Measurements from ENCODE around the gene PDYN.

The PDYN gene

DNA sequence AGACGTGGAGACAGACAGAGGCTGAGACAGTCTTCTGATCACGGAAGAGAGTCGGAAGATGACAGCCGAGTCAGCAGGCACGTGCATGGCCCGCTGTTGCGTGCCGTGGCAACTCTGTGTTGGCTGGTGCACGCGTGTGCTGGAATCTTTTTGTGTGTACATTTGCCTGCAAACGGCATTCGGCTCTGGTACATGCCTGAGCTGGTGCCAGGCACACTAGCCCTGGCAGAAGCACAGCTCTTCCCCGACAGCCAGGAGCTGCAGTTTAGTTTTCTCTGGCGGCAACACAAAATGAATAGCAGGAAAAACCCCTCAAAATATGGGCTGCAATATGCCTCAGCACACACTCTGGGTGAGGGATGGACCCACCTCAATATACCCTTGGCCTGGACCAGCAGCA is 769 bp upstream of the PDYN start:
- TF ChIP-seq ZNF565 (CRISPR knock-in tag; conservative IDR thresholded peaks at IDR 0.05; ENCODE audit: low read depth) (no peak), ARNTL (CRISPR knock-in tag; IDR thresholded peaks at IDR 0.05; ENCODE audit: borderline replicate concordance, low read depth) (no peak), ZC3H10 (CRISPR knock-in tag; IDR thresholded peaks at IDR 0.05) (no peak), TCF4 (CRISPR knock-in tag; IDR thresholded peaks at IDR 0.05; ENCODE audit: borderline replicate concordance) (no peak), ZNF8 (CRISPR knock-in tag; IDR thresholded peaks at IDR 0.05) (no peak), PPARA (CRISPR knock-in tag; IDR thresholded peaks at IDR 0.05; ENCODE audit: borderline replicate concordance) (no peak), GLIS3 (CRISPR knock-in tag; IDR thresholded peaks at IDR 0.05) (no peak), RARB (CRISPR knock-in tag; IDR thresholded peaks at IDR 0.05) (no peak), ZFP30 (CRISPR knock-in tag; IDR thresholded peaks at IDR 0.05) (no peak), ESRRG (CRISPR knock-in tag; IDR thresholded peaks at IDR 0.05) (no peak), SNAI2 (CRISPR knock-in tag; IDR thresholded peaks at IDR 0.05) (no peak)
- TF ChIP-seq, protein P1, sequence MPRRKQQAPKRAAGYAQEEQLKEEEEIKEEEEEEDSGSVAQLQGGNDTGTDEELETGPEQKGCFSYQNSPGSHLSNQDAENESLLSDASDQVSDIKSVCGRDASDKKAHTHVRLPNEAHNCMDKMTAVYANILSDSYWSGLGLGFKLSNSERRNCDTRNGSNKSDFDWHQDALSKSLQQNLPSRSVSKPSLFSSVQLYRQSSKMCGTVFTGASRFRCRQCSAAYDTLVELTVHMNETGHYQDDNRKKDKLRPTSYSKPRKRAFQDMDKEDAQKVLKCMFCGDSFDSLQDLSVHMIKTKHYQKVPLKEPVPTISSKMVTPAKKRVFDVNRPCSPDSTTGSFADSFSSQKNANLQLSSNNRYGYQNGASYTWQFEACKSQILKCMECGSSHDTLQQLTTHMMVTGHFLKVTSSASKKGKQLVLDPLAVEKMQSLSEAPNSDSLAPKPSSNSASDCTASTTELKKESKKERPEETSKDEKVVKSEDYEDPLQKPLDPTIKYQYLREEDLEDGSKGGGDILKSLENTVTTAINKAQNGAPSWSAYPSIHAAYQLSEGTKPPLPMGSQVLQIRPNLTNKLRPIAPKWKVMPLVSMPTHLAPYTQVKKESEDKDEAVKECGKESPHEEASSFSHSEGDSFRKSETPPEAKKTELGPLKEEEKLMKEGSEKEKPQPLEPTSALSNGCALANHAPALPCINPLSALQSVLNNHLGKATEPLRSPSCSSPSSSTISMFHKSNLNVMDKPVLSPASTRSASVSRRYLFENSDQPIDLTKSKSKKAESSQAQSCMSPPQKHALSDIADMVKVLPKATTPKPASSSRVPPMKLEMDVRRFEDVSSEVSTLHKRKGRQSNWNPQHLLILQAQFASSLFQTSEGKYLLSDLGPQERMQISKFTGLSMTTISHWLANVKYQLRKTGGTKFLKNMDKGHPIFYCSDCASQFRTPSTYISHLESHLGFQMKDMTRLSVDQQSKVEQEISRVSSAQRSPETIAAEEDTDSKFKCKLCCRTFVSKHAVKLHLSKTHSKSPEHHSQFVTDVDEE (CRISPR knock-in tag; IDR thresholded peaks at IDR 0.05), result no peak
- TF ChIP-seq, protein P2, sequence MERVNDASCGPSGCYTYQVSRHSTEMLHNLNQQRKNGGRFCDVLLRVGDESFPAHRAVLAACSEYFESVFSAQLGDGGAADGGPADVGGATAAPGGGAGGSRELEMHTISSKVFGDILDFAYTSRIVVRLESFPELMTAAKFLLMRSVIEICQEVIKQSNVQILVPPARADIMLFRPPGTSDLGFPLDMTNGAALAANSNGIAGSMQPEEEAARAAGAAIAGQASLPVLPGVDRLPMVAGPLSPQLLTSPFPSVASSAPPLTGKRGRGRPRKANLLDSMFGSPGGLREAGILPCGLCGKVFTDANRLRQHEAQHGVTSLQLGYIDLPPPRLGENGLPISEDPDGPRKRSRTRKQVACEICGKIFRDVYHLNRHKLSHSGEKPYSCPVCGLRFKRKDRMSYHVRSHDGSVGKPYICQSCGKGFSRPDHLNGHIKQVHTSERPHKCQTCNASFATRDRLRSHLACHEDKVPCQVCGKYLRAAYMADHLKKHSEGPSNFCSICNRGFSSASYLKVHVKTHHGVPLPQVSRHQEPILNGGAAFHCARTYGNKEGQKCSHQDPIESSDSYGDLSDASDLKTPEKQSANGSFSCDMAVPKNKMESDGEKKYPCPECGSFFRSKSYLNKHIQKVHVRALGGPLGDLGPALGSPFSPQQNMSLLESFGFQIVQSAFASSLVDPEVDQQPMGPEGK (CRISPR knock-in tag; IDR thresholded peaks at IDR 0.05; ENCODE audit: borderline replicate concordance), result no peak
- TF ChIP-seq, protein P3, sequence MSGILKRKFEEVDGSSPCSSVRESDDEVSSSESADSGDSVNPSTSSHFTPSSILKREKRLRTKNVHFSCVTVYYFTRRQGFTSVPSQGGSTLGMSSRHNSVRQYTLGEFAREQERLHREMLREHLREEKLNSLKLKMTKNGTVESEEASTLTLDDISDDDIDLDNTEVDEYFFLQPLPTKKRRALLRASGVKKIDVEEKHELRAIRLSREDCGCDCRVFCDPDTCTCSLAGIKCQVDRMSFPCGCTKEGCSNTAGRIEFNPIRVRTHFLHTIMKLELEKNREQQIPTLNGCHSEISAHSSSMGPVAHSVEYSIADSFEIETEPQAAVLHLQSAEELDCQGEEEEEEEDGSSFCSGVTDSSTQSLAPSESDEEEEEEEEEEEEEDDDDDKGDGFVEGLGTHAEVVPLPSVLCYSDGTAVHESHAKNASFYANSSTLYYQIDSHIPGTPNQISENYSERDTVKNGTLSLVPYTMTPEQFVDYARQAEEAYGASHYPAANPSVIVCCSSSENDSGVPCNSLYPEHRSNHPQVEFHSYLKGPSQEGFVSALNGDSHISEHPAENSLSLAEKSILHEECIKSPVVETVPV (CRISPR knock-in tag; IDR thresholded peaks at IDR 0.05), result no peak
- ATAC-seq, result no peak

DNA sequence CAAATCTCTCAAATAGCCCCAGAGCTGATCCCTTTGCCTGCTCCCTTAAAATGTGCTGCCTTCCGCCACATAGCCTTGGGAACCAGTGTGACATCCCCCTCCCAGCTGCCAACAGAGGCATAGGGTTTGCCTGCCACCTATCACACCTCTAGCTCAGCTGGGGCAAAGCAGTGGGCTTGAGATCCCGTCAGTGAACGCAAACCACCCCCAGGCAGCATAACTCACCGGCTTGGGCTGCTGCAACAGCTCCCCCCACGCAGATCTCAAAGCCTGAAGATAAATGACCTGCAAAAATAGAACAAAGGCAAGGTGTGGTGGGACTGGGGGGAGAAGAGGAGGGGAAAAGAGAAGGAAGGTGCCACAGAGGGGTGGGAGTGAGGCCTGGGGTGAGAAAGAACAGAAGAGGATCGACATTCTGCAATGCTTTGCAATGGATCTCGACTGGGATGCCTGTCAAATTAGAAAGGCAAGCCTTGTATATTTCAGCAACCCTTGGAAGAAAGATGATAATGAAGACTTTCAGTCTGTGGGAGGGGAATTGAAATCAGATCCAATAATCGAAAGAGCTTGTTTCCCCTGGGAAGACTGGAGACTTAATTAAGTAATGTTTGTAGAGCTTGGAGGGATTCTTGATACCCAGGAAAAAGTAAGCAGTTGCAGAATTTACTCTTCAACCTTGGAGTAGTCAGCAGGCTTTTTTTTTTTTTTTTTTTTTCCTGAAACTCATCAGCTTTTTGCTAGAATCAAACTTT is 1.3 kb downstream of the PDYN start:
- no peak for TF ChIP-seq ESRRG (CRISPR knock-in tag; IDR thresholded peaks at IDR 0.05)
- no peak for TF ChIP-seq ZFP3 (CRISPR knock-in tag; IDR thresholded peaks at IDR 0.05)
- TF ChIP-seq ZNF70 (CRISPR knock-in tag; IDR thresholded peaks at IDR 0.05), result no peak
- TF ChIP-seq, protein P4, sequence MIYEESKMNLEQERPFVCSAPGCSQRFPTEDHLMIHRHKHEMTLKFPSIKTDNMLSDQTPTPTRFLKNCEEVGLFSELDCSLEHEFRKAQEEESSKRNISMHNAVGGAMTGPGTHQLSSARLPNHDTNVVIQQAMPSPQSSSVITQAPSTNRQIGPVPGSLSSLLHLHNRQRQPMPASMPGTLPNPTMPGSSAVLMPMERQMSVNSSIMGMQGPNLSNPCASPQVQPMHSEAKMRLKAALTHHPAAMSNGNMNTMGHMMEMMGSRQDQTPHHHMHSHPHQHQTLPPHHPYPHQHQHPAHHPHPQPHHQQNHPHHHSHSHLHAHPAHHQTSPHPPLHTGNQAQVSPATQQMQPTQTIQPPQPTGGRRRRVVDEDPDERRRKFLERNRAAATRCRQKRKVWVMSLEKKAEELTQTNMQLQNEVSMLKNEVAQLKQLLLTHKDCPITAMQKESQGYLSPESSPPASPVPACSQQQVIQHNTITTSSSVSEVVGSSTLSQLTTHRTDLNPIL (CRISPR knock-in tag; IDR thresholded peaks at IDR 0.05; ENCODE audit: low read depth), result no peak
- TF ChIP-seq ZC3H10 (CRISPR knock-in tag; IDR thresholded peaks at IDR 0.05), result no peak
- TF ChIP-seq TCF4 (CRISPR knock-in tag; IDR thresholded peaks at IDR 0.05; ENCODE audit: borderline replicate concordance), result no peak
- TF ChIP-seq BACH2 (CRISPR knock-in tag; IDR thresholded peaks at IDR 0.05; ENCODE audit: borderline replicate concordance), result no peak
- no peak for ATAC-seq

DNA sequence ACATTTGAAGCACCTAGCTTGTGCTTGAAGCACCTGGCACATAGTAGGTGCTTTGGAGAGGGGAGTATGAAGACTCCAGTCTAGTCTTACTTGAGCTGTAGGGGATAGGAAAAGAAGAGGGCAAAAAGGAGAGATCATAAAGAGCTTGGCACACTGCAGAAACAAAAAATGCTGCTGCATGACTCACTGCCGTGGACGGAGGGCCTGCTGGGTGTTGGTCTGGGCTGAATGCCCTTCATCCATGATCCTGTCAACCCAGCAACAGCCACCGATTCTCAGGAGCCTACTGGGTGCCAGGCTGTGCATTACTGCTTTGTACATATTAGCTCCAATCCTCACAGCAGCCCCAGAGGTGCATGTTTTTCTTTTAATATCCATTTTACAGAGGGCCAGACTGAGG is 6.0 kb downstream of the PDYN start:
- ATAC-seq, result peak; percentile 61; the same call in 2 of the 3 replicates
- TF ChIP-seq OSR1 (CRISPR knock-in tag; IDR thresholded peaks at IDR 0.05) (no peak), BACH2 (CRISPR knock-in tag; IDR thresholded peaks at IDR 0.05; ENCODE audit: borderline replicate concordance) (no peak), CSDC2 (CRISPR knock-in tag; IDR thresholded peaks at IDR 0.05) (no peak), ESRRG (CRISPR knock-in tag; IDR thresholded peaks at IDR 0.05) (no peak)
- TF ChIP-seq, protein P5, sequence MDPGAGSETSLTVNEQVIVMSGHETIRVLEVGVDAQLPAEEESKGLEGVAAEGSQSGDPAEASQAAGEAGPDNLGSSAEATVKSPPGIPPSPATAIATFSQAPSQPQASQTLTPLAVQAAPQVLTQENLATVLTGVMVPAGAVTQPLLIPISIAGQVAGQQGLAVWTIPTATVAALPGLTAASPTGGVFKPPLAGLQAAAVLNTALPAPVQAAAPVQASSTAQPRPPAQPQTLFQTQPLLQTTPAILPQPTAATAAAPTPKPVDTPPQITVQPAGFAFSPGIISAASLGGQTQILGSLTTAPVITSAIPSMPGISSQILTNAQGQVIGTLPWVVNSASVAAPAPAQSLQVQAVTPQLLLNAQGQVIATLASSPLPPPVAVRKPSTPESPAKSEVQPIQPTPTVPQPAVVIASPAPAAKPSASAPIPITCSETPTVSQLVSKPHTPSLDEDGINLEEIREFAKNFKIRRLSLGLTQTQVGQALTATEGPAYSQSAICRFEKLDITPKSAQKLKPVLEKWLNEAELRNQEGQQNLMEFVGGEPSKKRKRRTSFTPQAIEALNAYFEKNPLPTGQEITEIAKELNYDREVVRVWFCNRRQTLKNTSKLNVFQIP (CRISPR knock-in tag; IDR thresholded peaks at IDR 0.05; ENCODE audit: borderline replicate concordance, low read depth), result no peak

Measured in SK-N-SH treated with all-trans-retinoic acid at 6 μM for 48 hours (cell line).